T-helper 22 cell (primary cell): ENCODE measurements around the gene RBKS.
"Not testable (repeated sequence)": the region's sequence is repeated elsewhere in the genome, so short reads cannot be mapped to it uniquely, and the experiment has no call there.

Experiments used
- DNase-seq: peaks from one replicate; pipeline ENCODE4 v3.0.0-alpha.2; 2020; ENCODE audit warnings: low read depth

Gene RBKS

DNA sequence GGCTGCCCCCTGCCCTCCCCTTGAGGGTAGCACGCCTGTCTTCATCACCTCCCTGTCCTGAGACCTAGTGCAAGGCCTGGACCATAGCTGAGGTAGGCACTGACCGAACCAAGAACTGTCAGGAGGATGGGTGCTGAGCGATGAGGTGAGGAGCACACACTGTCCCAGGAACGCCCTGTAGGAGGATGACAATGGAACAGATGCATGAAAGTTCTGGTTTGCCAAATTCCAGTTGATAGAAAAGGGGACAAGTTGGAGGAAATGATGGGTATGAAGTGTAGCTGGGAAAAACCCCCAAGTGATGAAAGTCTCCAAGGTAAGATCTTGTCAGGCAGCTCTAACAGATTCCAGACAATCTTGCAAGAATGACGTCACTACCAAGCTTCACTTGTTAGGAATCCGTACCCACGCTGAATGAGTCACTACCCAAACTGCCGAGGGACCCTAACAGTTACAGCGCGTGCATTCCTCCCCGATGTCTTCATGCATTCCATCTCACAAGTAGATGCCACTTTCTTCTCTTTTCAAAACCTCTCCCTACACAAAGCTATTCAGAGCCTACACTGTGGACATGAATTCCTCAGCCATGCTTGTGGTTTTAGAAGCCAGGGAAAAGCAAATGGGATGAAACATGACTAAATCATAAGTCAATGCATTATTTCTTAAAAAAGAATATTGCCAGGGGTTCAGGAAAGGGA lies 91.1 kb downstream of the RBKS start:
- no peak for DNase-seq

DNA sequence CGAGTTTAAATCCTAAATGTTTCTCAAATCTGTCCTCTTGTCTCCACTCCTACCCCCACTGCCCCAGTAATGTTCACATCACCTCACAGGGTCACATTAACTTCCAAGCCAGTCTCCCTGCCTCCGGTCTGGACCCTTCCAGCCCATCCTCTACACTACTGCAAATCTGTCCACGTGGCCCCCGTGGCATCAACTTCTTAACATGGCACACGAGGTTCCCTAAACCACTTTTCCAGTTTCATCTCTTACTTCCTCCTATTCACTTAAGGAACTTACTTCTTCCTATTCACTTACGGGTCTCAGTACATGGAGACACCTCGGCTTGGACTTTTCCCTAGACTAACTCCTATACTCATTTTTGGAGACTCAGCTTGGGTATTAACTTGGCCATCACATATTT lies 91.7 kb downstream of the RBKS start:
- DNase-seq = no peak

DNA sequence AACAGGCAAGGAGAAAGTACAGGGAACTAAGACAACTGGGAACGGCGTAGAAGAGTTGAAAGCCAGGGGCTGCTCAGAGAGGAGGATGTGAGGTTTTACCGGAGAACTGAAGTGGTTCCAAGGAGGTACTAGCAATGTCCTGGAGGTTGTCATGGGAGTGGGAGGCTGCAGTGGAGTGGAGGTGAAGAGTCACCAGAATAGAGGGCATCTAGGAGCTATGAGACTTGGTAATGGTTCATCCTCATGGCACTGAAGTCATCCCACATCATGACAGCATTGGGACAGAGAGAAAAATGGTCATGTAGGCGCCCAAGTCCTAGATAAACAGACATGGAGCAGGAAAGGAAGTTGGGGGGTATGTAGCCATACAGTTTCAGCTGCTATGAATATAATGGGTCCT lies 92.3 kb downstream of the RBKS start:
- DNase-seq = no peak

DNA sequence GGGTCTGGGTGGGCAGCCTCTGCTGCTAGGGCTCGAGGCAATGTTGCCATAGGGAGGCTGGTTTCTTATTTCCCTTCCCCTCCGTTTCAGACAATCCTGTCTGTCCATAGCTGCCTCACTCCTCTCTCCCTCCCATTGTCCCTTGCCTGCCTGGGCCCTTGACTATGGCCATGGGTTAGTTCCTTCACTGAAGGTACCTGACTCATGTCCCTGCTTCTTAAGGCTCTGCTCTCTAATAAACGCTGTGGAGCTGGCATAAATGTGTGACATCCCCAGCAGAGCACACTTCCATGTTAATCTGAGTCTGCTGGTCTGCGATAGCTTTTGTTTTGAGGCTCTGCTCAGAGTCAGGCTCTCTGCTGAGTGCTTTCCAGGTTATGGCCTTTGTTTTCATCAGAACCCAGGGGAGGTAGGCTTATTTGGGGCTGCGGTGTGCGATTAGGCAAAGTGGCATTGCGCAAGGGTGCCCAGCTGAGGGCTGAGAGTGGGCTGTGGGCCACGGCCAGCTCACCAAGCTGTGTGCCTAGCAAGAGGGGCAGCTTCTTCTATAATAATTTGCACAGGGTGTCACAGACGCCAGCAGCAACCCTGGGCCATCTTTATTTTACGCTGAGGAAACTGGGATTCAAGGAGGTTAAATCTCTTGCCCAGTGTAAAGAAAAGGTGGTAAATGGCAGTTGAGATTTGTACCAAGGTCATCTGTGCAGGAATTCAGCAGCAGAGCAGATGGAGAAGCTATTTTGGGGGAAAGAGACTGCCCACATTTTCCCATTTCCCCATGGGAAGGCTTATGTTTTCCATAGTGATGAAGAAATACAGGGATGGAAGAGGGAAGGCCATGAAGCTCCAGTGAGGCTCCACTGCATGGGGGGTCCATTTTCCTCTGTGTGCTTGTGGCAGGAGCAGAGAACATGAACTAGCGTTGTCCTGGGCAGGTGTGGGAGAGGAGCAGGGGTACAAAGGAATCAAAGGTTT lies 93.1 kb downstream of the RBKS start:
- DNase-seq = no peak

DNA sequence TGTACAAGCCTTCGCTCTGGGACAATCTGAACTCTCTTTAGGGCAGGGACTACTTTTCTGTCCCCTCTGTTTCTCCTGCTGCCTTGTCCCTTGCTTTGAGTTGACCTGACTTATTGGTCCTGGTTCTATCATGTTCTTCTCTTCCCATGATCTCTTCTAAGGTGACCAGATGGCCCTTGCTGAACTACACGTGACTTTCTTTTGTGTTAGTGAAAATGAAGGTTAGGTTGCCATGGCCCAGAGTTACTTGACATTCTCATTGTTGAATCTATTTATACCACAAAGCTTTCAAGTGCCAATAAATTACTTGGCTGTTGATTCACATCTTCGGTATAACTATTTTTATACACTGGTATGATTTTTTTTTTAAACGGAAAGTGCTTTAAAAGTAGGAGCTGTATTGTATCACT lies 94.3 kb downstream of the RBKS start:
- DNase-seq = no peak

DNA sequence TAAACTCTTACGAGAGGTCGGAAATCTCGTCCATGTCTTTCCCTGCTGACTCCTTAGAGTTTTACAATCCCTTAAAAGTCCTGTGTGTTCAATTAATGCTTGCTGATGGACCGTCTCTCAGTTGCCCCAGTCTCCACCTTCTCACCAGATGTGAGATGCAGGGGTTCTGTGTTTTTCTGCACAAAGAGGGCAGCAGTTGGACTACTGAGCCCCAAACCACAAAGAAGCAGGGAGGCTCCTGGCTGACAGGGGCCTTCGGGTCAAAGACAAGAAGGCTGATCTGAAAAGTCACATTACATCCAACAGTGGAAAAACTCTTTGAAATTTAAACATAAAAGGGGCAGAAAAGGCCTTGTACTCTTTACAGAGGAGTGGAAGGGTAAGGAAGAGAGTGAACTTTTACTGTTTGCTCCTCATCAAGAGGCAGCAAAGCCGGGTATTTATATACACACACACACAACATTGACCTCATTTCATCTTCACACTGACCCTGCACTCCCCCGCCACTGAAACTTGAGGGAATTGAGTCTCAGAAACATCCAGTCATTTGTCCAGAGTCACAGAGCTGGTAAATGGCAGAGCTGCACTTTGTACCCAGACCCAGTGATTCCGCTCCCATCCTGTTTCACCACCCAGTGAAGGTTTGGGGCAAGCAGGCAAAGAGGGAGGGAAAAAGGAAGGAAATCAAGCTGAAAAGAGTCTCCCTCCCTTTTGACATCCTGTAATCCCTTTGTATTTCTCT lies 94.9 kb downstream of the RBKS start:
- DNase-seq = no peak

DNA sequence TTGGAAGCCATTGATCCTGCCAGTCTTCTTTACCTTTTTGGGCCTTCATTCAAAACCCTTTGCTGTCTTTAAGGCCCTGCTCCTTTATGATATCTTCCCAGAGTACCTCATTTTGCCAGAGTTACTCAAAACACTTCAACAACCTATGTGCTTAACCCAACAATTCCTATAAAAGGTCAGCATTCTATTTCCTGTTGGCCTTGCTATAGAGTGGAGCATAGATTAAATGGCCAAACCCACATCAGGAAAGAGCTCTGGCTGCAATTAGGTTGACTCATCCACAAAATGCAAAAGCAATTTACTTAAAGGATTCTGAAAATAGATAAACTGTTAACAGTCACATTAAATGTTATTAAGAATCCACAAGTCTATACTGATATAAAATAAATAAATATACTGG lies 97.4 kb downstream of the RBKS start:
- DNase-seq = no peak

DNA sequence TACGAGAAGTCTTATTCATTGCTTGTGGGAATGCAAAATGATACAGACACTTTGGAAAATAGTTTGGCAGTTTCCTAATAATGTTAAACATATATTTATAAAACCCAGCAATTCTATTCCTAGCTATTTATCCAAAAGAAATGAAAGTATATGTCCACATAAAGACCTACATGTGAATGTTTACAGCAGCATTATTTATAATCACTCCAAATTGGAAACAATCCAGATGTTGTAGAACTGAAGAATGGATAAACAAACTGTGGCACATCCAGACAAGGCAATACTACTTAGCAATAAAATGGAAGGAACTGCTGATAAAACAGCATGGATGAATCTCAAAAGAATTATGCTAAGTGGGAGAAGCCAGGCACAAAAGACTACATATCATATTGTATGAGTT lies 99.4 kb downstream of the RBKS start:
- DNase-seq = no peak

DNA sequence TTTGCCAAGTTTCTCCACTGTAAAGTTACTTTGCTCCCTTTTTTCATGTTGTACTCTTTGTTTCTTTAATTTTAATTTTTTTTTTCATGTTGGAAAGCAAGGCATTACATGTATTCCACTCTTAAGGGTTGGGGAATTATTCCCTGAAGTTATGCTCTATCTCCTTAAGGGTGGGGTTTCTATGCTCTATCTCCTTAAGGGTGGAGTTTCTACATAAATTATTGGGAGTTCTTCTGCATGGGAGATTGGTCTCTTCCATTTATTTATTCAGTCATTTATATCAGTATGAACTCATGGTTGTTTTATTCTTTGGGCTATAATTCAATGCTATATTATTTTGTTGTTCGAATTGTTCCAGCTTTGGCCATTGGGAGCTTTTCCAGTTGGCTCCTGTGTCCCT lies 107.5 kb downstream of the RBKS start:
- DNase-seq = no peak

DNA sequence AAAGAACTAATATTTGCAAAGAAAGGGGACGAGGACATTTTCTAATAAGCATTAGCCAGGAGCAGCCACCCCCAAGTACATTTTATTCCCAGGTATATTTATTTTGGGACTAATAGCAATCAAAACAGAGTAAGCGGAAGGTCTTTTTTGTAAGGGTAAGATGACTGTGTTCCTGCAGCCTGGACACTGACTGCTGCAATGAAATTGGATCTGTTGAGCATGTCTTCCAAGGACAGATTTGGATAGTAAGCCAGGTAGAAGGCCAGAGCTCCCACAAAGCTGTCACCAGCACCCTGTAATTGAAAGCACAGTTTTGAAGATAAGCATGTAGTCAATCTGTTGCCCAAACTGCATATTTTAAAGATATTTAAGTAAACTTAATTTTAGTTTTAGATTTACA lies 108.7 kb downstream of the RBKS start:
- DNase-seq = no peak

DNA sequence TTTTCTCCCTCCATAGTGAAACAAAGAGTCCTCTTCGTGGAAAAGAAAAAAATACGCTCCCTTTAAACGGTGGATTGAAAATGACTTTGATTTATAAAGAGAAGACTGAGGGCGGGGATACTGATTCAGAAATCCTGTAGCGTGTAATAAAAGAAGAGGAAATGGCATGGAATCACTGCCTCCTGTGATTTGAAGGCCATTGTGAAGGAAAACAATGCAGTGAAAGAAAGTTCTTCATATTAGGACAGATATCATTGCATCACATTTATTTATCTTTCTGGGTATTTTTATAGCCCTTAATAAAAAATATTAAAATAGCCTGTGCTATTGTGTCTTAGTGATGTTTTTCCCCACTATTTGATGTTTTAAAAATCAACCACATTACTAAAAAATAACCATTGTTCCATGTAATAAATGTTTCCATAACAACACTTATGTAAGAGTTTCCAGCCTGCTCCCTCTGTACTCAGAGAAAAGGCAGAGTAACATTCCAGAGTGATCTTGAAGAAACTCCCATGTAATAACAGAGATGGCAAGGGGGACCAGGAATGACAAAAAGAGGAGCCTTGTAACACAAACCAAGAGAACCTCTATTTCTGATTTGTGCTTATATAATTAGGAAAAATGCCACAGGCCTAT lies 110.7 kb downstream of the RBKS start:
- DNase-seq = no peak

DNA sequence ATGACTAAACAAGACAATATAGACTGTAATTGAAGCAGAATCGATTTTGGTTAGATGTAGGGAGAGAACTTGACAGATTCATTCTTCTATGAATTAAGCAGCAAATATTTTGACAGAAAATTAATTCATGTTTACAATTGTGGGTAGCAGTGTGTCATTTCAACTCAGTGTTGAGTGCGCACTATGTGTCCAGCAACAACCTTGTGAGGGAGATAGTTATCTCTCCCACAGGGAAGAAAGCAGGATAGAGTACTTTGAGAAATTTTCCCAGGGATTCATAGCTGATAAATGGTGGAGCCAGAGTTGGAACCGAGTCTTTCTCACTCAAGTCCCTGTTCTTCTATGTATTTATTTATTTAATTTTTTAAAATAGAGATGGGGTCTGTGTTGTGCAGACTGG lies 113.5 kb downstream of the RBKS start:
- DNase-seq = no peak

DNA sequence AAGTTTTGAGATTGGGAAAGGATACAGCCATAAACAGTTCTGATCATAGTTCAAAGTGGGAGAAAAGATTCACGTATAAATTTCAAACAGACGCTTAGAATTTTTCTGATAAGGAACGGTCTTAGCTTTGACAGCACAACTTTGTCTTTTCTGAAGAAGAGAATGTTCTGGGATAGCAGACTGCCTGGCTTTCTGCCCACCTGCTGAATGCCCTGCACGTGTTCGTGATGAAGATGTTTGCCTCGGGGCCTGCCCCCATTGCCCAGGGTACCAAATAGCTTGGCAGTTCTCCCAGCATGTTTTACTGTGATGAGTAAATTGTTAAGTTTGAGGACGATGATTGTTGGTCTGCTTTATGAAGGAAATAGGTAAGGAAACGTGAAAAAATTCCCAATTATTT lies 114.1 kb downstream of the RBKS start:
- DNase-seq = no peak

DNA sequence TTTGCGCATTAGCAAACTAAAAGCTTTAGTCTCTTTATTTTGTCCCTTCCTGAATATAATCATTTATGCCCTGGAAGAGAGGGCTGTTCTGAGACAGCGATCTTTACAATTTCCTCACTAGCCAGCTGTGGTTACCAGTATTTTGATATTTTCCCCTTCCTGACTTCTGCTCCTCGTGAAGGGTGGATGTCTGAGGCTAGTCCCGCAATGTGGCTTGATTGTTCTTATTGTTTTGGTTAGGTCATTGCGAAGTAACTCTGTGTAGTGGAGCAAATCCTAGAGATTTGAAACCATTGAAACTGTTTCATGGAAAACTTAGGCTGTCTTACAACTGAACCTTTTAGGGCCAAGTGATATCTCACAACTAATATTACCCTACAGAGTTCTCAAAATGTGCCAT lies 116.2 kb downstream of the RBKS start:
- no peak for DNase-seq

DNA sequence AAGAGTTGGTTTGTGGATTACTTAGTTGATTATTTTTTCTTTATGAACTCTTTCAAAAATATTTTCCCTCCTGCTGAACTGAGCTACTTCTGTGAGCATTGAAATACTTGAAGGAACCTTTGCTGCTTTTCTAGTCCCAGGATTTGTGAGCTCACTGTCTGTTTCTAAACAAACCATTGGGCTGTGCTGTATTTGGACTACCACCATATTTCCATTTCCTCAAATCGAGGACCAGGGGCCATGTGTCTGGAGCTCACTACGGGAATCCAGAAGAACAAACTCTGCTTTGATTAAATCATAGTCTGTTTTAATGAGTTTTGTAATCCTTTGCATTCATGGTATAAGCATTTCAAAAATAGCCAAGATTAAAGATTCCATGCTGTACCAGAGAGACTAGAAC lies 117.4 kb downstream of the RBKS start:
- DNase-seq = no peak

DNA sequence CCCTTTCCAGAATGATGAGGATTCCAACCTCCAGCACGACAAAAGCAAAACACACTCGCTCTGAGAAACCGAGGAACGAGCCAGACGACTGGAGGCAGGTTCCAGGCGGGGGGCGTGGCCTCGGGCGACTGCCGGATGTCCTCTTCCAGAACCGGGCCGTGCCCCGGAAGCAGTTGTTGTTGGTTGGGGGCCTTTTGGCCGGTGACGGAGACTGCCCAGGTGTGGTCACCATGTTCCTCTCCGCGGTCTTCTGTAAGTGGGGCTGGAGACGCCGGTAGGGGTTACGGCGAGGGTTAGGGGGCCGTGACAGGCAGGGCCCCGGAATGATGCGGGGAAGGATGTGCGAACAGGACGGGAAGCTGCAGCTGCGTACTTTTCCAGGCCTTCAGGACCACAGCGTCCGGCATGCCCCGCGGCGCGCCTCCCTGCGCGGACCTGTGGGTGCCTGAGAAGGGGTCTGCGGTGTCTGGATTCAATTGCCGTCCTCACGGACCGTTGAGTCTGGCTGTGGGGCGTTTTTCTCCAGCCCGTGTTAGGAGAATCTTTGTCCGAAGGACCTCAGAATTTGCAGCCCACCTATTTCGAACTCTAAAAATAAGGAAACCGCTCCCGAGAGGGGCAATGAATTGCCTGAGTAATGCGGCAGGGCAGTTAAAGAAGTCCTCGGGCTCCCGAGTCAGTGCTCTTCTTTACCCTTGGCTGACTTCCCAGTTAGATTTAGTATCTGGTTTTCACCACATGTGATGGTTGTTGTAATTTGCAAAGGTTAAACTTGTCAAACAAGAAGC lies 118.4 kb downstream of the RBKS start, which contains the start of gene MRPL33:
Gene MRPL33, plus strand, starts transcription at position 172 of the 788 bp plus-strand sequence. Its CDS starts 59 bp downstream, at position 231.
- peak; percentile 80 for DNase-seq

DNA sequence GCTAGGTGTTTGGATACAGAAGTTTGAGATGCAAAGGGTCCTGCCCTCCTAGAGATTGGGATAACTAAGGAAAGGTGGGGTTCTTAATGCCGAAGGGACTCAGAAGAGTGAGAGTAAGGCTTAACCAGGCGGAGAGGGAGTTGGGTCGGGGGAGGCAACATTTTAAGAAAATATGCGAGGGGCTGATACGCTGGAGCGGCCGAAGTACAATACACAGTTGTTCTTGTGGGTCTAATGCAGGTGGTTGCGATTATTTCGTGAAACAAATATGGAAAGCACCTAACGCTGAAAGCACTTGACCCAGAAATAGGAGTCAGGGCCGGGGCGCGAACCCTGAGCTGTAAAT lies 119.0 kb downstream of the RBKS start:
- no peak for DNase-seq

DNA sequence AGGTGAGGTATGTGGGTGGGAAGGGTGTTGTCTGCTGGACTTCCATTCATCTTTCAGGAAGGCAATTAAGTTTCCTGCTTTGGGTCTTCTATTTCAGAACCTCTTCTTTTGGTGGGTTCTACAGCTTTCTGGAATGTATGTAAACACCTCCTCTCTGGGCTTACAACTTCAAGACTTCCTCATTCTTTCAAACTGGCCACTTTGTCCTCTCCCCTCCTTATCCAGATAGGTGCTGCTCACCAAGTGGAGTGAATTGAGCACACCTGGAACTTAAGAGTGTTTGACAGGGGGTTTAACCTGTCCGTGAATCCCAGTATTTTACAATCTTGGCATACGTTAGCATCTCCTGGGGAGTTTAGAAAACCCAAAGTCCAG lies 123.9 kb downstream of the RBKS start:
- DNase-seq = no peak

DNA sequence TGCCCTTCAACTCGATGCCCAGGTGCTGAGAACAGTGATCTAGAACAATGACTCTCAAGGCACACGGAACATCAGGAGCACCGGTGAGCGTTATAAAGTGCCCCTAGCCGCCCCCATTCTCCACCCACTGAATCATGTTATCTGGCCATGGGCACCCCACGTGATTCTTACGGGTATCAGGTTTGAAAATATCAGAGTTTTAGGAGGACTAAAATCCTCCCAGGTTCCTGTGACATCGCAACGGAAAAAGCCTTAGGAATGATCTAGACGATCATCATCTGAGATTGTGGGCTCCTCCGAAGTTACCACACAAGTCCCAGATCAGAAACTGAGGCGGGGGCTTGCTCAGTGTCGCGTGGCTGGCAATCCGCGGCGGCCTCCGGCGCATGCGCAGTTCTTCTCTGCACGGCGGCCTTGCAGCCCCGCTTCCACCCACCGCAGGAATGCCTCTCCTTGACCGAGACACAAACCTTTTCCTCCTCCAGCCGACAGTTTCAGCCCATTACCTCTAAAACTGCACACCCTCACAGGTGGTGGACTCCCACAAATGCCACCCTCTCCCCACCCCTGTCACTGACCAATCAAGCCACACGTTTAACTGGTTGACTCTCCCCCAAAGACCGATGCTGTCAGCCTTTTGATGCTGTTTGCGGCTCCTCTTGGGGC lies 124.4 kb downstream of the RBKS start:
- DNase-seq = peak; percentile 14

DNA sequence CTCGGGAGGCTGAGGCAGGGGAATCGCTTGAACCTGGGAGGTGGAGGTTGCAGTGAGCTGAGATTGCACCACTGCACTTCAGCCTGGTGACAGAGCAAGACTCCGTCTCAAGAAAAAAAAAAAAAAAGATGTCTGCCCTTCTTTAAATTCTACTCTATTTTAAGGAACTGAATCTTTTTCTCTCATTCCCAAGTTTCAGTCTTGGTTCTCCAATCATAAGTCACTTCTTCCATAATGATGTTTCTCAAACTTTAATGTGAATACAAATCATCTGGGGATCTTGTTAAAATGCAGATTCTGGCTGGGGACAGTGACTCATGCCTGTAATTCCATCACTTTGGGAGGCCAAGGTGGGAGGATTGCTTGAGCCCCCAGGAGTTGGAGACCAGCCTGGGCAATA lies 125.7 kb downstream of the RBKS start:
- not testable (repeated sequence) for DNase-seq

DNA sequence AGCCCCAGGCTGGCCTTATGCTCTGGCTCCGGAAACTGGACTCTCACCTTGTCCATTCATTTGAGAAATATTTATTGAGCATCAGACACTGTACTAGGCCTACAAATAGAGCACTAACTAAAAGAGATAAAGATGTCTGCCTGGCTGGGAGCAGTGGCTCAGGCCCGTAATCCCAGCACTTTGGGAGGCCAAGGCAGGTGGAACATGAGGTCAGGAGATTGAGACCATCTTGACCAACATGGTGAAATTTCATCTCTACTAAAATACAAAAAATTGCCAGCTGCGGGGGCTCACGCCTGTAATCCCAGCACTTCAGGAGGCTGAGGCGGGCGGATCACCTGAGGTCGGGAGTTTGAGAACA lies 126.3 kb downstream of the RBKS start:
- DNase-seq = no peak
